Measurements from ENCODE around the gene JARID2.

JARID2 gene

DNA sequence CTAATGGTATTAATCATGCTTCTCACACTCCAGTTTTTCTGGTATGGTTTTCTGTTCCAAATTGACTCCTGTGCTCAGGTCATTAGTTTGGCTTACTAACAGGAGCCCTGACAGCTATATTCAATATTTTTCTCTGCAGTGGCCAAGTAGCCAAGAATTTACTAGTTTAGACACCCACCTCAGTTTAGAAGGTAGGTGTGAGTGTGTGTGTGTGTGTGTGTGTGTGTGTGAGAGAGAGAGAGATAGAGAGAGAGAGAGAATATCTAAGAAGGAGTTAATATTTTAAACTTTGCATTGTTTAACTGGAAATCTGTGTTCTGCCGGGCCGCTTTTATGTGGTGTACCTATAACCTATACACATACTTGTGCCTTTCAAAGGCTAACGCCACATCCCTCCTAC lies 18.5 kb downstream of the JARID2 start:
- H3K4me3 ChIP-seq (ENCODE audit: insufficient read depth in 1 of 2, low read depth in 1 of 2, low read length in 2 of 2), result no peak overlapping the region
- no peak overlapping the region for H2AK5ac ChIP-seq (ENCODE audit: low read length, severe bottlenecking)
- no peak overlapping the region for H3K14ac ChIP-seq (ENCODE audit: low read length in 2 of 2)
- H3K23ac ChIP-seq (ENCODE audit: low read length in 2 of 2), result no peak overlapping the region
- no peak overlapping the region for H3K4ac ChIP-seq (ENCODE audit: low read depth in 1 of 2, low read length in 2 of 2)
- H2AFZ ChIP-seq (ENCODE audit: low read depth, low read length), result no peak overlapping the region
- H3K4me1 ChIP-seq (ENCODE audit: control insufficient read depth, insufficient read depth, low read depth, low read length), result peaks cover 26% of the 10 kb centered on the region
- H4K91ac ChIP-seq (ENCODE audit: low read length), result no peak overlapping the region
- H2BK12ac ChIP-seq (ENCODE audit: low read length in 2 of 2), result no peak overlapping the region
- H3K9me3 ChIP-seq (ENCODE audit: control insufficient read depth, low read length), result no peaks in the 10 kb centered on the region
- H3K18ac ChIP-seq (ENCODE audit: low read depth in 1 of 2, low read length in 2 of 2), result no peak overlapping the region
- H4K8ac ChIP-seq (ENCODE audit: low read length), result no peak overlapping the region
- no peak overlapping the region for H2BK15ac ChIP-seq (ENCODE audit: low read depth, poor library complexity, severe bottlenecking)
- H3K79me1 ChIP-seq (replicated peaks; ENCODE audit: low read length, poor library complexity, severe bottlenecking), result peaks cover 12% of the 10 kb centered on the region
- no peaks in the 10 kb centered on the region for H3K36me3 ChIP-seq (ENCODE audit: control insufficient read depth in 1 of 2, insufficient read depth in 2 of 2, low read depth in 1 of 2, low read length in 2 of 2)
- H3K9ac ChIP-seq (ENCODE audit: low read length), result no peak overlapping the region
- H2BK120ac ChIP-seq (ENCODE audit: low read depth, low read length), result no peak overlapping the region
- H2BK5ac ChIP-seq (ENCODE audit: low read depth, low read length, poor library complexity, severe bottlenecking), result no peak overlapping the region
- H3K27ac ChIP-seq (ENCODE audit: low read length, poor library complexity, severe bottlenecking), result no peak overlapping the region
- H3K27me3 ChIP-seq (ENCODE audit: control insufficient read depth in 1 of 2, insufficient read depth in 1 of 2, low read length in 2 of 2), result no peaks in the 10 kb centered on the region
- H3K4me2 ChIP-seq (ENCODE audit: low read length, poor library complexity, severe bottlenecking), result no peak overlapping the region
- WGBS, result no CpG with 5 or more reads among the region's 3 CpGs
- DNase-seq, result no peak

DNA sequence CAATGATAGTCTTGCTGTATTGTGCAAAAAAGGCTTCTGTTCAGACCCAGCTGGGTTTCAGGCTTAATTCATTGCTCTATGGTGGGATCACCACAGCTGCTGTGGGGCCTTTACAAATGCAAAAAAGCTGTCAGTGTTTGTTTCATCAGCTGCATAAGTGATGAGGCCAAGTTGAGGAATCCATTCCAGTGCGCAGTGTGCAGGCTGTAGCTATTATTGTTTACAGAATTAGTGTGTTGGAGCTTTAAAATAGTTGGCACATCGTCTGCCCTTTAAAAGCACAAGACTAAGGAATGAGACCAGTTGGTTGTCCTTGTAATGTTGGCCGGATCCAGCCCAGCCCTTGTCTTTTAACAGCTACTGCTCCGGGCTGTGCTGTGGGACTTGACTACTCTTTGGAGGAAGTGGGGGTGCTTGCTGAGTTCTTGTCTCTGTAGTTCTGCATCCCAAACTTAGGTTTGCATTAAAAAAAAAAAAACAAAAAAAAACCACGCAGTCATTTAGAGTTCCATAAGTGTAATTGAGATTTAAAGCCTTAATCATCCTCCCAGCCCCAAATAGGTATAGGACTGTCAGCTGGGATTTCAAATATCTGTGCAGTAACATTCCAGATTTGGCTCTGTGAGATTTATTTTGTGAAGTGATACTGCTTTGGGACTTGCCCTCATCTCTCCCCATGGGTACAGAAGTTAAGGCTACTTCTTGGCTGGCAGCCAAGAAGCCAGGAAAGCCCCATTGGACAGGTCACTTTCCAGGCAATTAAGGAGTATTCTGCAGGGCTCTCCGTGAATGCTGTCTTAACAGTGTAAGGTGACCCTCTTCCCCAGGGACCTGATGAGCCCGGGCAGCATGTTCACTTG lies 19.3 kb downstream of the JARID2 start:
- Histone ChIP-seq H3K27me3 (ENCODE audit: control insufficient read depth in 1 of 2, insufficient read depth in 1 of 2, low read length in 2 of 2) (no peaks in the 10 kb centered on the region), H3K36me3 (ENCODE audit: control insufficient read depth in 1 of 2, insufficient read depth in 2 of 2, low read depth in 1 of 2, low read length in 2 of 2) (no peaks in the 10 kb centered on the region)
- WGBS, result 37% methylated on average over 6 of the region's 7 CpGs

DNA sequence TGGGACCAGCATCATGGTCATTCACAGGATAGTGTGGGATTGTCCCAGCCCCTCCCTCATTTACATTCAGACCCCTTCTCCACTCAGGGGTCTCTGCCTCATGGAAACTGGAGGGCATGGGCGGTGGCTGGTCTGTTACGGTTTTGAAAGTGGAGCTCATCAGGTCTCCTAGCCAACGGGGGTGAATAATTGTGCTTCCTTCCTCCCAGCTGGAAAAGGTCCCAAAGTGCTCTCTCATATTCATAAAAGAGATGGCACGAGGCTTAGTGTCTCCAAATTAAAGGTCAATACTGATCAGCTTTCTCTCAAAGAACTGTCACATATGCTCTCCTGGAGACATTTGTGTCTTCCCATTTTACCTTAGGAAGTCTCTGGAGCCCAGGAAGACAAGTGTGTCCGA lies 19.9 kb downstream of the JARID2 start:
- Histone ChIP-seq H2AFZ (ENCODE audit: low read depth, low read length) (no peak overlapping the region), H3K18ac (ENCODE audit: low read depth in 1 of 2, low read length in 2 of 2) (peak overlapping the region in 1 of 2 experiments; percentile 61), H2BK120ac (ENCODE audit: low read depth, low read length) (no peak overlapping the region), H2BK12ac (ENCODE audit: low read length in 2 of 2) (peak overlapping the region; percentile 40 to 83), H3K4ac (ENCODE audit: low read depth in 1 of 2, low read length in 2 of 2) (peak overlapping the region in 1 of 2 experiments; percentile 35), H3K4me1 (ENCODE audit: control insufficient read depth, insufficient read depth, low read depth, low read length) (peaks cover 27% of the 10 kb centered on the region), H3K4me2 (ENCODE audit: low read length, poor library complexity, severe bottlenecking) (no peak overlapping the region), H2BK15ac (ENCODE audit: low read depth, poor library complexity, severe bottlenecking) (no peak overlapping the region), H3K27me3 (ENCODE audit: control insufficient read depth in 1 of 2, insufficient read depth in 1 of 2, low read length in 2 of 2) (no peaks in the 10 kb centered on the region), H3K23ac (ENCODE audit: low read length in 2 of 2) (no peak overlapping the region), H4K91ac (ENCODE audit: low read length) (no peak overlapping the region), H3K4me3 (ENCODE audit: insufficient read depth in 1 of 2, low read depth in 1 of 2, low read length in 2 of 2) (peak overlapping the region in 1 of 2 experiments; percentile 67), H3K9ac (ENCODE audit: low read length) (peak overlapping the region; percentile 57), H3K36me3 (ENCODE audit: control insufficient read depth in 1 of 2, insufficient read depth in 2 of 2, low read depth in 1 of 2, low read length in 2 of 2) (no peaks in the 10 kb centered on the region), H3K27ac (ENCODE audit: low read length, poor library complexity, severe bottlenecking) (no peak overlapping the region), H3K79me1 (replicated peaks; ENCODE audit: low read length, poor library complexity, severe bottlenecking) (peaks cover 11% of the 10 kb centered on the region), H2BK5ac (ENCODE audit: low read depth, low read length, poor library complexity, severe bottlenecking) (no peak overlapping the region), H3K14ac (ENCODE audit: low read length in 2 of 2) (no peak overlapping the region), H4K8ac (ENCODE audit: low read length) (no peak overlapping the region), H2AK5ac (ENCODE audit: low read length, severe bottlenecking) (peak overlapping the region; percentile 63), H3K9me3 (ENCODE audit: control insufficient read depth, low read length) (no peaks in the 10 kb centered on the region)
- no peak for DNase-seq
- 64% methylated on average over 5 of the region's 5 CpGs for WGBS

More for the DNA sequence above, 19.3 kb downstream of the JARID2 start:
- no peak overlapping the region for H2BK120ac ChIP-seq (ENCODE audit: low read depth, low read length)
- no peak overlapping the region for H4K91ac ChIP-seq (ENCODE audit: low read length)
- no peak overlapping the region for H2BK15ac ChIP-seq (ENCODE audit: low read depth, poor library complexity, severe bottlenecking)
- H3K18ac ChIP-seq (ENCODE audit: low read depth in 1 of 2, low read length in 2 of 2), result peak overlapping the region in 1 of 2 experiments; percentile 61
- H3K4me1 ChIP-seq (ENCODE audit: control insufficient read depth, insufficient read depth, low read depth, low read length), result peaks cover 27% of the 10 kb centered on the region
- no peak overlapping the region for H3K27ac ChIP-seq (ENCODE audit: low read length, poor library complexity, severe bottlenecking)
- H3K4me2 ChIP-seq (ENCODE audit: low read length, poor library complexity, severe bottlenecking), result no peak overlapping the region
- H2AK5ac ChIP-seq (ENCODE audit: low read length, severe bottlenecking), result peak overlapping the region; percentile 63
- H3K14ac ChIP-seq (ENCODE audit: low read length in 2 of 2), result no peak overlapping the region
- H4K8ac ChIP-seq (ENCODE audit: low read length), result no peak overlapping the region
- H3K4me3 ChIP-seq (ENCODE audit: insufficient read depth in 1 of 2, low read depth in 1 of 2, low read length in 2 of 2), result peak overlapping the region in 1 of 2 experiments; percentile 67
- H2AFZ ChIP-seq (ENCODE audit: low read depth, low read length), result no peak overlapping the region
- H3K4ac ChIP-seq (ENCODE audit: low read depth in 1 of 2, low read length in 2 of 2), result peak overlapping the region in 1 of 2 experiments; percentile 35
- H2BK12ac ChIP-seq (ENCODE audit: low read length in 2 of 2), result peak overlapping the region; percentile 40 to 83
- no peak overlapping the region for H2BK5ac ChIP-seq (ENCODE audit: low read depth, low read length, poor library complexity, severe bottlenecking)
- peaks cover 11% of the 10 kb centered on the region for H3K79me1 ChIP-seq (replicated peaks; ENCODE audit: low read length, poor library complexity, severe bottlenecking)
- H3K23ac ChIP-seq (ENCODE audit: low read length in 2 of 2), result no peak overlapping the region
- DNase-seq, result peak; percentile 72
- no peaks in the 10 kb centered on the region for H3K9me3 ChIP-seq (ENCODE audit: control insufficient read depth, low read length)
- H3K9ac ChIP-seq (ENCODE audit: low read length), result peak overlapping the region; percentile 57

DNA sequence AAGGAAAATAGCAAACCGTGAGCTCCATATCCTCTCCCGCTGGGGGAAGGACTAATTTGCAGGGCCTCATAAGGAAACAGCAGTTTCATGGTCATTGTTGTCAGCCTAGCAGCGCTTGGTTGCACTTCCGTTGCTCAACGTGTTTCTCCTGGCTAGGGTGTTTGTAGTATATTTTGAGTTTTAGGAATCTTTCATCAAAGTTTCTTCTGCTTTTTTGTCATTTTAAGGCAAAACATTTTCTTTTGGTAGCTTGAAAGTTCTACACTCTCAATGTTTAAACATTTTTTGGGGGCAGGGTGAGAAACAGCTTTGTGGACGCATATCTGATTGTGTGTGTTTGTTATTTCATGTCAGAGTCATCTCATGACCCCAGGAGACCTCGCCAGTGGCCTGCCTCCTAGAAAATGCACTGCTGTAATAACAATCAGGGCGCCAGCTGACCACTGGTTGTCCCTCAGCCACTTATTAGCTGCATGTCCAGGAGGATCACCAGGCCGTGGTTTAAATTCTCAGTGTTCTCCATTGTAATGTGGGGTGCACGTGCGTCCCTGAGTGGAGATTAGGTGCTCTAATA lies 20.6 kb downstream of the JARID2 start:
- H3K79me1 ChIP-seq (replicated peaks; ENCODE audit: low read length, poor library complexity, severe bottlenecking), result peaks cover 16% of the 10 kb centered on the region
- no peak overlapping the region for H2AFZ ChIP-seq (ENCODE audit: low read depth, low read length)
- no peak overlapping the region for H3K14ac ChIP-seq (ENCODE audit: low read length in 2 of 2)
- H3K27ac ChIP-seq (ENCODE audit: low read length, poor library complexity, severe bottlenecking), result no peak overlapping the region
- H3K4ac ChIP-seq (ENCODE audit: low read depth in 1 of 2, low read length in 2 of 2), result no peak overlapping the region
- no peak overlapping the region for H3K18ac ChIP-seq (ENCODE audit: low read depth in 1 of 2, low read length in 2 of 2)
- no peak overlapping the region for H4K91ac ChIP-seq (ENCODE audit: low read length)
- no peak overlapping the region for H2AK5ac ChIP-seq (ENCODE audit: low read length, severe bottlenecking)
- H2BK12ac ChIP-seq (ENCODE audit: low read length in 2 of 2), result no peak overlapping the region
- H3K23ac ChIP-seq (ENCODE audit: low read length in 2 of 2), result no peak overlapping the region
- H3K4me2 ChIP-seq (ENCODE audit: low read length, poor library complexity, severe bottlenecking), result no peak overlapping the region
- H2BK5ac ChIP-seq (ENCODE audit: low read depth, low read length, poor library complexity, severe bottlenecking), result no peak overlapping the region
- H3K27me3 ChIP-seq (ENCODE audit: control insufficient read depth in 1 of 2, insufficient read depth in 1 of 2, low read length in 2 of 2), result no peaks in the 10 kb centered on the region
- H2BK15ac ChIP-seq (ENCODE audit: low read depth, poor library complexity, severe bottlenecking), result no peak overlapping the region
- no peaks in the 10 kb centered on the region for H3K9me3 ChIP-seq (ENCODE audit: control insufficient read depth, low read length)
- H3K36me3 ChIP-seq (ENCODE audit: control insufficient read depth in 1 of 2, insufficient read depth in 2 of 2, low read depth in 1 of 2, low read length in 2 of 2), result no peaks in the 10 kb centered on the region
- H3K4me1 ChIP-seq (ENCODE audit: control insufficient read depth, insufficient read depth, low read depth, low read length), result peaks cover 27% of the 10 kb centered on the region
- H4K8ac ChIP-seq (ENCODE audit: low read length), result no peak overlapping the region
- WGBS, result 27% methylated on average over 10 of the region's 11 CpGs
- H3K9ac ChIP-seq (ENCODE audit: low read length), result peak overlapping the region; percentile 57
- peak; percentile 60 for DNase-seq
- no peak overlapping the region for H2BK120ac ChIP-seq (ENCODE audit: low read depth, low read length)
- peak overlapping the region in 1 of 2 experiments; percentile 67 for H3K4me3 ChIP-seq (ENCODE audit: insufficient read depth in 1 of 2, low read depth in 1 of 2, low read length in 2 of 2)

Measured in mesenchymal stem cell (in vitro differentiated cells and primary cell).